Endothelial cell of umbilical vein (primary cell): ENCODE data around the gene ADIG. TPM values are rescaled to one million over a fixed set of nuclear protein-coding genes. Genes with fewer than 3 reads are reported as not detected.

Experiments used
- BruUV-seq: library from RNA; stranded (reverse); fragments of 400-500 nt; replicated peaks from 2 replicates; lab custom pipeline; 2021; lab: Mats Ljungman, UMichigan
- CTCF ChIA-PET: fragments of 300-600, 350-600 bp; sonication (Branson Sonifier 250); formaldehyde crosslinking; loops from one replicate; lab custom pipeline; 2021; ENCODE audit warnings: antibody characterized with exemption, inconsistent platforms; lab: Charles Lee
- POLR2A ChIA-PET: fragments of 300-600, 350-600 bp; sonication (Branson Sonifier 250); formaldehyde crosslinking; loops from one replicate; lab custom pipeline; 2021; ENCODE audit warnings: antibody characterized with exemption, inconsistent platforms; lab: Charles Lee
- DNase-seq: peaks from one replicate; pipeline ENCODE4 v3.0.0-alpha.2; 2011; ENCODE audit warnings: low read depth, low spot score
- FAIRE-seq: peaks from 2 replicates; lab custom pipeline; 2011; peaks lifted over from hg19 to GRCh38; lab: Jason Lieb, UNC
- H2AFZ ChIP-seq: 2 replicates; pipeline ENCODE4 v1.6.0; 2012; ENCODE audit warnings: low read depth, low read length, control low read depth, inconsistent platforms
- H3K27ac ChIP-seq: 2 replicates; pipeline ENCODE4 v1.5.1; 2011; ENCODE audit warnings: low read depth, mild to moderate bottlenecking, control low read depth, low read length, moderate library complexity; ENCODE audit not compliant: insufficient read depth
- H3K27me3 ChIP-seq, 2 experiments: 2 replicates each; pipeline versions ENCODE4 v1.6.0 to v1.6.1; 2011; ENCODE audit warnings: low read length in 2 of 2, mixed read lengths in 1 of 2; ENCODE audit not compliant: control insufficient read depth in 2 of 2, insufficient read depth in 2 of 2
- H3K36me3 ChIP-seq, 2 experiments: 2 replicates in 1 of 2; 3 replicates in 1 of 2; pipeline ENCODE4 v1.5.1; 2011; ENCODE audit warnings: low read length in 2 of 2, mild to moderate bottlenecking in 1 of 2, moderate library complexity in 1 of 2; ENCODE audit not compliant: control insufficient read depth in 2 of 2, insufficient read depth in 2 of 2; ENCODE audit errors: extremely low read depth in 1 of 2
- H3K4me1 ChIP-seq: 3 replicates; pipeline ENCODE4 v1.5.1; 2011; ENCODE audit warnings: mild to moderate bottlenecking, low read length; ENCODE audit not compliant: control insufficient read depth, insufficient read depth; ENCODE audit errors: extremely low read depth
- H3K4me2 ChIP-seq: 2 replicates; pipeline ENCODE4 v1.6.1; 2011; ENCODE audit warnings: low read length, control low read depth, mixed read lengths; ENCODE audit not compliant: insufficient read depth
- H3K4me3 ChIP-seq, 3 experiments: fragments of 200-600 bp in 1 of 3; sonication (generic), shearing (Covaris generic) in 1 of 3; replicated peaks in 1 of 3; 2 replicates each; pipeline ENCODE4 v1.5.1; 2011 to 2016; ENCODE audit warnings: control low read depth in 3 of 3, low read length in 3 of 3, mild to moderate bottlenecking in 2 of 3, inconsistent platforms in 1 of 3, low read depth in 1 of 3, moderate library complexity in 1 of 3; ENCODE audit not compliant: insufficient read depth in 1 of 3
- H3K79me2 ChIP-seq: 2 replicates; pipeline ENCODE4 v1.6.0; 2012; ENCODE audit warnings: low read length, inconsistent platforms; ENCODE audit not compliant: control insufficient read depth, insufficient read depth
- H3K9ac ChIP-seq: replicated peaks from 2 replicates; pipeline ENCODE3; 2011; ENCODE audit warnings: low read length, control low read depth; ENCODE audit not compliant: insufficient read depth; ENCODE audit errors: extremely low read depth
- H3K9me1 ChIP-seq: replicated peaks from 3 replicates; pipeline ENCODE4 v1.6.0; 2011; ENCODE audit warnings: mild to moderate bottlenecking, low read length; ENCODE audit not compliant: control insufficient read depth, insufficient read depth; ENCODE audit errors: extremely low read depth
- H3K9me3 ChIP-seq: replicated peaks from 2 replicates; pipeline ENCODE4 v1.5.1; 2012; ENCODE audit warnings: low read length, inconsistent platforms; ENCODE audit not compliant: control insufficient read depth, insufficient read depth
- H4K20me1 ChIP-seq: replicated peaks from 2 replicates; pipeline ENCODE3; 2011; ENCODE audit warnings: mild to moderate bottlenecking, low read length; ENCODE audit not compliant: control insufficient read depth, insufficient read depth; ENCODE audit errors: extremely low read depth
- CTCF ChIP-seq, 2 donors: IDR thresholded peaks; 1 replicate in 1 of 2; 2 replicates in 1 of 2; pipeline ENCODE4 v1.5.1; 2011; ENCODE audit warnings: low read length in 2 of 2, mild to moderate bottlenecking in 2 of 2, moderate library complexity in 2 of 2, control low read depth in 1 of 2, inconsistent platforms in 1 of 2, low read depth in 1 of 2; ENCODE audit not compliant: insufficient read depth in 1 of 2; ENCODE audit errors: extremely low read depth in 1 of 2
- EZH2 ChIP-seq: IDR thresholded peaks from 2 replicates; pipeline ENCODE4 v1.6.1; 2012; ENCODE audit warnings: borderline replicate concordance, low read depth, mild to moderate bottlenecking, moderate library complexity, low read length, inconsistent platforms; ENCODE audit not compliant: severe bottlenecking
- FOS ChIP-seq: IDR thresholded peaks from 2 replicates; pipeline ENCODE4 v1.6.1; 2011; ENCODE audit warnings: mild to moderate bottlenecking, low read length, moderate library complexity, borderline replicate concordance; ENCODE audit not compliant: insufficient read depth
- GATA2 ChIP-seq: IDR thresholded peaks from 2 replicates; pipeline ENCODE4 v1.7.0; 2011; ENCODE audit warnings: low read depth, mild to moderate bottlenecking, moderate library complexity, mixed read lengths, low read length; ENCODE audit not compliant: insufficient read length, insufficient read depth
- JUN ChIP-seq: IDR thresholded peaks from 2 replicates; pipeline ENCODE4 v1.6.1; 2011; ENCODE audit warnings: borderline replicate concordance, low read depth; ENCODE audit not compliant: insufficient read length, insufficient read depth
- MAX ChIP-seq: IDR thresholded peaks from 2 replicates; pipeline ENCODE4 v1.6.1; 2011; ENCODE audit not compliant: insufficient read depth, insufficient read length
- MYC ChIP-seq: IDR thresholded peaks from one replicate; pipeline ENCODE4 v1.6.1; 2011; ENCODE audit warnings: mild to moderate bottlenecking, low read depth, low read length
- POLR2A ChIP-seq: IDR thresholded peaks from 2 replicates; pipeline ENCODE4 v1.6.1; 2012; ENCODE audit warnings: low read depth, mild to moderate bottlenecking, control low read depth, low read length
- POLR2AphosphoS5 ChIP-seq: IDR thresholded peaks from 2 replicates; pipeline ENCODE4 v1.6.1; 2012; ENCODE audit warnings: low read depth, mild to moderate bottlenecking, control low read depth, low read length, moderate library complexity; ENCODE audit not compliant: insufficient read depth
- dilution Hi-C: fragments of 300-500 bp; cut with MboI; formaldehyde crosslinking; loops from one replicate; pipeline ENCODE4 v1.15.0; 2019; ENCODE audit warnings: low sequenced_read_pairs; ENCODE audit not compliant: extremely low pct_ligation_motif_present
- intact Hi-C: fragments of 100-400 bp; cut with micrococcal nuclease; formaldehyde crosslinking; loops from one replicate; pipeline ENCODE4 v1.10.0; 2022
- polyA plus RNA-seq, 4 experiments: library from polyadenylated mRNA; depleted of rRNA in 3 of 4; stranded (reverse) in 3 of 4; unstranded in 1 of 4; fragments of >200 nt; gene quantifications; 2 replicates each; pipeline versions ENCODE4 v1.2.1 to v1.2.3, GENCODE V29; 2011 to 2012; ENCODE audit warnings: missing spikeins in 1 of 4
- total RNA-seq: library from RNA; stranded (reverse); gene quantifications from 2 replicates; pipeline ENCODE4 v1.2.3, GENCODE V29; 2021

The ADIG gene
- total and polyA plus RNA-seq, 2 donors (not counting 3 experiments of a cell fraction or from before 2014, with no cell fraction given): not detected

- H3K4me2 ChIP-seq: no peak overlapping the region
Measured at GRCh38 chr20:38586181-38586525, 5.2 kb downstream of the ADIG start.

GRCh38 chr20:38588303-38588702 is 7.3 kb downstream of the ADIG start:
- H4K20me1 ChIP-seq: no peaks in the 10 kb centered on the region
- BruUV-seq: no TSS peak
- FAIRE-seq: no peak
- dilution Hi-C loops: no loop called here
- ChIA-PET POLR2A (no interaction called here), CTCF (no interaction called here)
- no peaks in the 10 kb centered on the region for H3K36me3 ChIP-seq
- no peak overlapping the region for H3K4me3 ChIP-seq
- H3K27me3 ChIP-seq: peaks cover 0 to 5% of the 10 kb centered on the region in 2 experiments
- no peaks in the 10 kb centered on the region for H3K79me2 ChIP-seq
- no peak overlapping the region for H3K27ac ChIP-seq
- no peak for DNase-seq
- H3K9ac ChIP-seq: no peak overlapping the region
- H3K9me3 ChIP-seq: no peaks in the 10 kb centered on the region
- H3K9me1 ChIP-seq: no peaks in the 10 kb centered on the region
- no peak for TF ChIP-seq POLR2AphosphoS5
- no peak for TF ChIP-seq GATA2
- no peak for TF ChIP-seq MYC
- TF ChIP-seq CTCF (IDR thresholded peaks at IDR 0.05; ENCODE audit: extremely low read depth in 1 of 2, insufficient read depth in 1 of 2, low read depth in 1 of 2, low read length in 2 of 2): no peak
- no peak for TF ChIP-seq MAX
- no peak for TF ChIP-seq POLR2A
- TF ChIP-seq JUN: no peak
- no peak for TF ChIP-seq EZH2
- no peak for TF ChIP-seq FOS
- no peak overlapping the region for H2AFZ ChIP-seq
- H3K4me1 ChIP-seq: no peaks in the 10 kb centered on the region
- H3K4me2 ChIP-seq: no peak overlapping the region
- intact Hi-C loops: no loop called here

More at GRCh38 chr20:38586181-38586525, 5.2 kb downstream of the ADIG start:
- Histone ChIP-seq H3K9me1 (no peaks in the 10 kb centered on the region), H3K9ac (no peak overlapping the region), H3K27ac (no peak overlapping the region), H3K4me1 (no peaks in the 10 kb centered on the region), H2AFZ (no peak overlapping the region), H4K20me1 (no peaks in the 10 kb centered on the region), H3K9me3 (no peaks in the 10 kb centered on the region), H3K36me3 (no peaks in the 10 kb centered on the region), H3K4me3 (no peak overlapping the region), H3K27me3 (peaks cover 0 to 6% of the 10 kb centered on the region in 2 experiments), H3K79me2 (no peaks in the 10 kb centered on the region)
- FAIRE-seq (no peak), DNase-seq (no peak)
- intact Hi-C loops: no loop called here
- POLR2A ChIA-PET: no interaction called here
- dilution Hi-C loops: no loop called here
- TF ChIP-seq EZH2 (no peak), FOS (no peak), JUN (no peak), MAX (no peak), POLR2A (no peak)
- CTCF ChIA-PET: no interaction called here
- BruUV-seq: no TSS peak
